GM06990 (cell line): ENCODE measurements around the gene CAPZB.

Experiments used
- DNase-seq: peaks from one replicate; pipeline ENCODE4 v3.0.0-alpha.2; 2011; ENCODE audit not compliant: insufficient read length; ENCODE audit errors: extremely low read depth
- H3K27me3 ChIP-seq: replicated peaks from 2 replicates; pipeline ENCODE4 v1.6.0; 2011; ENCODE audit warnings: low read length; ENCODE audit not compliant: control insufficient read depth, insufficient read depth
- H3K36me3 ChIP-seq: 2 replicates; pipeline ENCODE4 v1.5.1; 2011; ENCODE audit warnings: low read length; ENCODE audit not compliant: control insufficient read depth, insufficient read depth
- H3K4me3 ChIP-seq: replicated peaks from 2 replicates; pipeline ENCODE4 v1.5.1; 2011; ENCODE audit warnings: low read depth, mild to moderate bottlenecking, control low read depth, low read length
- TF ChIP-seq, protein P1 (sequence below): IDR thresholded peaks from 2 replicates; pipeline ENCODE4 v1.5.1; 2011; ENCODE audit warnings: low read length, control low read depth, mild to moderate bottlenecking, inconsistent platforms; ENCODE audit not compliant: insufficient read depth, poor library complexity, severe bottlenecking

CAPZB gene

DNA sequence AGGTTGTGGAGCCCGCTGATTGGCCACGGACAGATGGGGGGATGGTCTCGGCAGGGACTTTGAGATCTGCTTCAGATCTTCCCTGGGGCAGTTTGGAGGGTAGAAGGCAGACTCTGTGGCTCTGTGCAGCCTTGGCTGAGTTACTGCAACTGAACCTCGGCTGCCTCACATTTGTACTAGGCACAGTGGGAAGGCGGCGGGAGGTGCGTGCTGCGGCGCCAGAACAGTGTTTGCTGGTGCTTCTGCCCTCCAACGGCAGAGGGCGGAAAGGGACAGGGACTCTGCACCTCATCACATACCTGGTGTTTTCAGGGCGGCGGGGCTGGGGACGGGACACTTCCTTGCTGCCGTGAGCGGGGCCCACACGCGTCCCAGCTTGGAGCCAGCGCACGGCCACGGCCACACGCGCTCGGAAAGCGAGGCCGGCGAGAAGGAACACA is 147.0 kb downstream of the CAPZB start:
- DNase-seq = no peak
- TF ChIP-seq, protein P1, sequence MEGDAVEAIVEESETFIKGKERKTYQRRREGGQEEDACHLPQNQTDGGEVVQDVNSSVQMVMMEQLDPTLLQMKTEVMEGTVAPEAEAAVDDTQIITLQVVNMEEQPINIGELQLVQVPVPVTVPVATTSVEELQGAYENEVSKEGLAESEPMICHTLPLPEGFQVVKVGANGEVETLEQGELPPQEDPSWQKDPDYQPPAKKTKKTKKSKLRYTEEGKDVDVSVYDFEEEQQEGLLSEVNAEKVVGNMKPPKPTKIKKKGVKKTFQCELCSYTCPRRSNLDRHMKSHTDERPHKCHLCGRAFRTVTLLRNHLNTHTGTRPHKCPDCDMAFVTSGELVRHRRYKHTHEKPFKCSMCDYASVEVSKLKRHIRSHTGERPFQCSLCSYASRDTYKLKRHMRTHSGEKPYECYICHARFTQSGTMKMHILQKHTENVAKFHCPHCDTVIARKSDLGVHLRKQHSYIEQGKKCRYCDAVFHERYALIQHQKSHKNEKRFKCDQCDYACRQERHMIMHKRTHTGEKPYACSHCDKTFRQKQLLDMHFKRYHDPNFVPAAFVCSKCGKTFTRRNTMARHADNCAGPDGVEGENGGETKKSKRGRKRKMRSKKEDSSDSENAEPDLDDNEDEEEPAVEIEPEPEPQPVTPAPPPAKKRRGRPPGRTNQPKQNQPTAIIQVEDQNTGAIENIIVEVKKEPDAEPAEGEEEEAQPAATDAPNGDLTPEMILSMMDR = no peak
- H3K4me3 ChIP-seq = no peak overlapping the region
- no peaks in the 10 kb centered on the region for H3K27me3 ChIP-seq
- peaks cover 26% of the 10 kb centered on the region for H3K36me3 ChIP-seq

GRCh38 chr1:19337289-19337688 is 148.1 kb downstream of the CAPZB start:
- Histone ChIP-seq H3K36me3 (peaks cover 21% of the 10 kb centered on the region), H3K27me3 (no peaks in the 10 kb centered on the region), H3K4me3 (no peak overlapping the region)
- DNase-seq = no peak
- TF ChIP-seq, protein P1 = no peak

- Histone ChIP-seq H3K4me3 (no peak overlapping the region), H3K36me3 (peaks cover 17% of the 10 kb centered on the region), H3K27me3 (no peaks in the 10 kb centered on the region)
- DNase-seq = no peak
- TF ChIP-seq, protein P1 = no peak
These were observed 148.8 kb downstream of the CAPZB start for GRCh38 chr1:19336543-19336942.

GRCh38 chr1:19333587-19334354 is 151.6 kb downstream of the CAPZB start:
- no peak for DNase-seq
- Histone ChIP-seq H3K36me3 (no peaks in the 10 kb centered on the region; the same call in 1 of the 2 replicates), H3K27me3 (no peaks in the 10 kb centered on the region), H3K4me3 (no peak overlapping the region)
- TF ChIP-seq, protein P1 = no peak

GRCh38 chr1:19332832-19333231 is 152.5 kb downstream of the CAPZB start:
- TF ChIP-seq, protein P1 = no peak
- H3K36me3 ChIP-seq = no peaks in the 10 kb centered on the region; the same call in none of the 2 replicates
- no peak for DNase-seq
- H3K27me3 ChIP-seq = no peaks in the 10 kb centered on the region
- H3K4me3 ChIP-seq = no peak overlapping the region

GRCh38 chr1:19331262-19331878 is 154.0 kb downstream of the CAPZB start:
- Histone ChIP-seq H3K27me3 (no peaks in the 10 kb centered on the region), H3K36me3 (peaks cover 1% of the 10 kb centered on the region), H3K4me3 (no peak overlapping the region)
- DNase-seq = no peak
- TF ChIP-seq, protein P1 = no peak
